Testis (tissue), 2 donors: ENCODE data around the gene TC2N.
"Not testable (repeated sequence)": the region's sequence is repeated elsewhere in the genome, so short reads cannot be mapped to it uniquely, and the experiment has no call there.

Source experiments
- CTCF ChIP-seq, 3 experiments: fragments of 450-650 bp in 2 of 3; fragments of 200-600 bp in 1 of 3; sonication (generic) in 1 of 3; IDR thresholded peaks; one replicate each; pipeline ENCODE4 v1.5.1; 2016 to 2019; ENCODE audit warnings: antibody characterized with exemption in 3 of 3, mild to moderate bottlenecking in 2 of 3, moderate library complexity in 1 of 3
- POLR2A ChIP-seq: fragments of 450-650 bp; IDR thresholded peaks from one replicate; pipeline ENCODE4 v1.6.1; 2017; ENCODE audit warnings: antibody characterized with exemption, mild to moderate bottlenecking, moderate library complexity

GRCh38 chr14:91806094-91806493, 61.2 kb downstream of the TC2N start:
- TF ChIP-seq CTCF (IDR thresholded peaks at IDR 0.05); POLR2A: not testable (repeated sequence)
